ENCODE measurements around the gene PLA2G6. TPM values are rescaled to one million over a fixed set of nuclear protein-coding genes. Genes with fewer than 3 reads are reported as not detected.
"Not testable (repeated sequence)": the region's sequence is repeated elsewhere in the genome, so short reads cannot be mapped to it uniquely, and the experiment has no call there.

The PLA2G6 gene
- total RNA-seq, 1 experiment from 2014 or later: 24.1 TPM

GRCh38 chr22:38118182-38118581, 63.4 kb downstream of the PLA2G6 start:
- H2BK120ac ChIP-seq (ENCODE audit: low read depth, low read length, poor library complexity, severe bottlenecking): no peak overlapping the region
- Mint-ChIP-seq H3K9me3 (no peaks in the 10 kb centered on the region; a peak in 1 of 5 replicates), H3K36me3 (ENCODE audit: insufficient read depth in 1 of 3, low read depth in 3 of 3) (peaks cover 0 to 8% (median 0%) of the 10 kb centered on the region in 3 experiments; a peak in 3 of 7 replicates), H3K4me1 (peaks cover 2 to 14% of the 10 kb centered on the region in 2 experiments), H3K27ac (no peak overlapping the region), H3K4me3 (no peak overlapping the region), H3K27me3 (ENCODE audit: low read depth) (peaks cover 1% of the 10 kb centered on the region; the same call in 1 of the 2 replicates)
- H3K79me2 ChIP-seq (ENCODE audit: insufficient read depth, low read length): no peaks in the 10 kb centered on the region
- no peak overlapping the region for H2AK5ac ChIP-seq (ENCODE audit: insufficient read length, low read length)
- no peak overlapping the region for H3T11ph ChIP-seq (ENCODE audit: low read length)
- H3K9me3 ChIP-seq (ENCODE audit: control insufficient read depth, low read depth, low read length): no peaks in the 10 kb centered on the region
- no peak overlapping the region for H2BK12ac ChIP-seq (ENCODE audit: insufficient read length, low read depth, low read length)
- H2BK15ac ChIP-seq (ENCODE audit: low read depth, low read length): no peak overlapping the region
- no peak overlapping the region for H3K9ac ChIP-seq (ENCODE audit: extremely low read depth, insufficient read length, low read length)
- DNase-seq: no peak
- no peak overlapping the region for H3K56ac ChIP-seq (ENCODE audit: insufficient read length, low read depth, low read length)
- H4K5ac ChIP-seq (ENCODE audit: insufficient read length, low read depth, low read length): no peak overlapping the region
- H4K8ac ChIP-seq (replicated peaks; ENCODE audit: insufficient read length, low read depth, low read length): no peak overlapping the region
- H3K14ac ChIP-seq (ENCODE audit: insufficient read depth, low read length): no peak overlapping the region
- H3K4me2 ChIP-seq (ENCODE audit: insufficient read depth, insufficient read length, low read length): no peak overlapping the region
- no peak overlapping the region for H4K91ac ChIP-seq (ENCODE audit: insufficient read length, low read depth, low read length)
- no peak overlapping the region for H2BK20ac ChIP-seq (ENCODE audit: low read depth, low read length, poor library complexity, severe bottlenecking)
- no peak overlapping the region for H3K23ac ChIP-seq (ENCODE audit: insufficient read length, low read depth, low read length)
- peaks cover 2% of the 10 kb centered on the region for H4K20me1 ChIP-seq (ENCODE audit: control insufficient read depth, insufficient read depth, insufficient read length)
- no peak overlapping the region for H2AFZ ChIP-seq (ENCODE audit: low read length)
- no peaks in the 10 kb centered on the region for H3K4me1 ChIP-seq (ENCODE audit: insufficient read depth, low read length)
- no peak overlapping the region for H3K27ac ChIP-seq (ENCODE audit: insufficient read length, low read depth, low read length)
- no CpG with 5 or more reads among the region's 3 CpGs for WGBS (ENCODE audit: extremely low coverage, insufficient read length, low lambda C conversion rate)
- H3K79me1 ChIP-seq (ENCODE audit: insufficient read depth, low read depth, low read length, poor library complexity, severe bottlenecking): no peaks in the 10 kb centered on the region
- H3K27me3 ChIP-seq (ENCODE audit: insufficient read depth, low read length): no peaks in the 10 kb centered on the region
- no peaks in the 10 kb centered on the region for H3K23me2 ChIP-seq (ENCODE audit: insufficient read length, low read depth, low read length, poor library complexity, severe bottlenecking)
- H2BK5ac ChIP-seq (ENCODE audit: insufficient read length, low read length): no peak overlapping the region
- H3K18ac ChIP-seq (ENCODE audit: insufficient read length, low read depth, low read length): no peak overlapping the region
- TF ChIP-seq CTCF (conservative IDR thresholded peaks at IDR 0.05): no peak
- H3K4ac ChIP-seq (ENCODE audit: low read depth, low read length): no peak overlapping the region

DNA sequence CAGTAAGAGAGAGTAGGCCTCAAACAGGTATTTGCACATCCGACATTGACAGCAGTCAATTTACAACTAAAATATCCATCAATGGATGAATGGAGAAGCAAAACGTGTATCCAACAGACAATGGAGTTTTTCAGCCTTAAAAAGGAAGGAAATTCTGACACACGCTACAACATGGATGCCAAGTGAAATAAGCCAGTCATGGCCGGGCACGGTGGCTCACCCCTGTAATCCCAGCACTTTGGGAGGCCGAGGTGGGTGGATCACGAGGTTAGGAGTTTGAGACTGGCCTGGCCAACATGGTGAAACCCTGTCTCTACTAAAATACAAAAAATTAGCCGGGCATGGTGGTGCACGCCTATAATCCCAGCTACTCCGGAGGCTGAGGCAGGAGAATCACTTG, 64.1 kb downstream of the PLA2G6 start:
- DNase-seq; H3K27me3 Mint-ChIP-seq (ENCODE audit: low read depth); H3K9me3 ChIP-seq (ENCODE audit: control insufficient read depth, low read depth, low read length); H3K36me3 Mint-ChIP-seq (ENCODE audit: insufficient read depth in 1 of 3, low read depth in 3 of 3); H4K8ac ChIP-seq (replicated peaks; ENCODE audit: insufficient read length, low read depth, low read length); H4K5ac ChIP-seq (ENCODE audit: insufficient read length, low read depth, low read length); H3K9ac ChIP-seq (ENCODE audit: extremely low read depth, insufficient read length, low read length); H3K23me2 ChIP-seq (ENCODE audit: insufficient read length, low read depth, low read length, poor library complexity, severe bottlenecking); H3K14ac ChIP-seq (ENCODE audit: insufficient read depth, low read length); H4K20me1 ChIP-seq (ENCODE audit: control insufficient read depth, insufficient read depth, insufficient read length); H3K27me3 ChIP-seq (ENCODE audit: insufficient read depth, low read length); H2BK5ac ChIP-seq (ENCODE audit: insufficient read length, low read length); H3K79me1 ChIP-seq (ENCODE audit: insufficient read depth, low read depth, low read length, poor library complexity, severe bottlenecking); H3K4me3 Mint-ChIP-seq; H3K18ac ChIP-seq (ENCODE audit: insufficient read length, low read depth, low read length); H3K79me2 ChIP-seq (ENCODE audit: insufficient read depth, low read length); H2BK20ac ChIP-seq (ENCODE audit: low read depth, low read length, poor library complexity, severe bottlenecking); H3K56ac ChIP-seq (ENCODE audit: insufficient read length, low read depth, low read length); H2AFZ ChIP-seq (ENCODE audit: low read length); H3K4me2 ChIP-seq (ENCODE audit: insufficient read depth, insufficient read length, low read length); H2AK5ac ChIP-seq (ENCODE audit: insufficient read length, low read length); H3K4me1 ChIP-seq (ENCODE audit: insufficient read depth, low read length); H3K9me3 Mint-ChIP-seq; H2BK120ac ChIP-seq (ENCODE audit: low read depth, low read length, poor library complexity, severe bottlenecking); H4K91ac ChIP-seq (ENCODE audit: insufficient read length, low read depth, low read length); H2BK12ac ChIP-seq (ENCODE audit: insufficient read length, low read depth, low read length); H2BK15ac ChIP-seq (ENCODE audit: low read depth, low read length); H3K27ac ChIP-seq (ENCODE audit: insufficient read length, low read depth, low read length); H3T11ph ChIP-seq (ENCODE audit: low read length); H3K27ac Mint-ChIP-seq; H3K23ac ChIP-seq (ENCODE audit: insufficient read length, low read depth, low read length); H3K4ac ChIP-seq (ENCODE audit: low read depth, low read length): not testable (repeated sequence)
- H3K4me1 Mint-ChIP-seq: peaks cover 2 to 13% of the 10 kb centered on the region in 2 experiments
- no CpG with 5 or more reads among the region's 10 CpGs for WGBS (ENCODE audit: extremely low coverage, insufficient read length, low lambda C conversion rate)

Data from H9 (cell line).